Measurements from ENCODE around the gene HACL1. TPM values are rescaled to one million over a fixed set of nuclear protein-coding genes. Genes with fewer than 3 reads are reported as not detected.

Gene HACL1
- total and polyA plus RNA-seq, 2 donors (not counting 3 experiments of a cell fraction or from before 2014, with no cell fraction given): 16.5 to 27.4 TPM

- no peaks in the 10 kb centered on the region for H3K9me1 ChIP-seq (replicated peaks; ENCODE audit: control insufficient read depth, extremely low read depth, insufficient read depth, low read length)
- no peaks in the 10 kb centered on the region for H4K20me1 ChIP-seq (replicated peaks; ENCODE audit: control insufficient read depth, extremely low read depth, insufficient read depth, low read length)
- no peak overlapping the region for H3K4me3 ChIP-seq (replicated peaks in 1 of 3; ENCODE audit: insufficient read depth in 1 of 3, low read depth in 1 of 3, low read length in 3 of 3)
- no peaks in the 10 kb centered on the region for H3K27me3 ChIP-seq (ENCODE audit: control insufficient read depth in 2 of 2, insufficient read depth in 2 of 2, low read length in 2 of 2)
- no peak overlapping the region for H3K4me2 ChIP-seq (ENCODE audit: insufficient read depth, low read length)
- H3K9me3 ChIP-seq (replicated peaks; ENCODE audit: control insufficient read depth, insufficient read depth, low read length): no peaks in the 10 kb centered on the region
- FAIRE-seq (no peak), DNase-seq (ENCODE audit: low read depth, low spot score) (no peak)
- H3K36me3 ChIP-seq (ENCODE audit: control insufficient read depth in 2 of 2, extremely low read depth in 1 of 2, insufficient read depth in 2 of 2, low read length in 2 of 2): peaks cover 4 to 7% of the 10 kb centered on the region in 2 experiments
- CTCF ChIA-PET: no interaction called here
- no peaks in the 10 kb centered on the region for H3K4me1 ChIP-seq (ENCODE audit: control insufficient read depth, extremely low read depth, insufficient read depth, low read length)
- no peak overlapping the region for H3K27ac ChIP-seq (ENCODE audit: insufficient read depth, low read depth, low read length)
- TF ChIP-seq POLR2AphosphoS5 (IDR thresholded peaks at IDR 0.05; ENCODE audit: insufficient read depth, low read depth, low read length) (no peak), CTCF (IDR thresholded peaks at IDR 0.05; ENCODE audit: extremely low read depth in 1 of 2, insufficient read depth in 1 of 2, low read depth in 1 of 2, low read length in 2 of 2) (no peak), MAX (IDR thresholded peaks at IDR 0.05; ENCODE audit: insufficient read depth, insufficient read length) (no peak), EZH2 (IDR thresholded peaks at IDR 0.05; ENCODE audit: borderline replicate concordance, low read depth, low read length, severe bottlenecking) (no peak), GATA2 (IDR thresholded peaks at IDR 0.05; ENCODE audit: insufficient read depth, insufficient read length, low read depth, low read length) (no peak), FOS (IDR thresholded peaks at IDR 0.05; ENCODE audit: borderline replicate concordance, insufficient read depth, low read length) (no peak), JUN (IDR thresholded peaks at IDR 0.05; ENCODE audit: borderline replicate concordance, insufficient read depth, insufficient read length, low read depth) (no peak), POLR2A (IDR thresholded peaks at IDR 0.05; ENCODE audit: low read depth, low read length) (no peak), MYC (IDR thresholded peaks at IDR 0.05; ENCODE audit: low read depth, low read length) (no peak)
- POLR2A ChIA-PET: no interaction called here
- H3K79me2 ChIP-seq (ENCODE audit: control insufficient read depth, insufficient read depth, low read length): no peaks in the 10 kb centered on the region
- no peak overlapping the region for H2AFZ ChIP-seq (ENCODE audit: low read depth, low read length)
- dilution Hi-C loops (cut with MboI; ENCODE audit: extremely low pct_ligation_motif_present, low sequenced_read_pairs) (no loop called here), intact Hi-C loops (cut with micrococcal nuclease) (no loop called here)
- no peak overlapping the region for H3K9ac ChIP-seq (replicated peaks; ENCODE audit: extremely low read depth, insufficient read depth, low read length)
- no TSS peak for BruUV-seq (replicated peaks)
These were observed 29.2 kb downstream of the HACL1 start for GRCh38 chr3:15572138-15572537.
